Transverse colon (tissue), 4 donors: ENCODE measurements around the gene CGN. TPM values are rescaled to one million over a fixed set of nuclear protein-coding genes. Genes with fewer than 3 reads are reported as not detected.
"Not testable (repeated sequence)": the region's sequence is repeated elsewhere in the genome, so short reads cannot be mapped to it uniquely, and the experiment has no call there.

Experiments
- DNase-seq: peaks from one replicate; pipeline ENCODE4 v3.0.0-alpha.2; 2019
- H3K27ac ChIP-seq, 4 donors: fragments of 200-600 bp; sonication (generic); 2 replicates each; pipeline ENCODE4 v1.5.1; 2016 to 2018; ENCODE audit warnings: inconsistent platforms in 4 of 4
- H3K27me3 ChIP-seq: fragments of 200-600 bp; sonication (generic); 2 replicates; pipeline ENCODE4 v1.5.1; 2017; ENCODE audit warnings: inconsistent platforms
- H3K36me3 ChIP-seq, 4 donors: fragments of 200-600 bp; sonication (generic); 2 replicates each; pipeline ENCODE4 v1.5.1; 2017 to 2019; ENCODE audit warnings: inconsistent platforms in 4 of 4
- H3K4me1 ChIP-seq, 4 donors: fragments of 200-600 bp; sonication (generic); 2 replicates each; pipeline ENCODE4 v1.5.1; 2017 to 2020; ENCODE audit warnings: inconsistent platforms in 4 of 4
- H3K4me3 ChIP-seq, 4 donors: fragments of 200-600 bp; sonication (generic); 1 replicate in 1 of 4; 2 replicates in 3 of 4; pipeline versions ENCODE4 v1.5.1 to v1.6.1; 2017 to 2019; ENCODE audit warnings: inconsistent platforms in 4 of 4
- H3K9me3 ChIP-seq, 2 donors: fragments of 200-600 bp; sonication (generic); 2 replicates each; pipeline ENCODE4 v1.5.1; 2017 to 2019; ENCODE audit warnings: inconsistent platforms in 2 of 2
- EP300 ChIP-seq: sonication (generic); formaldehyde crosslinking; IDR thresholded peaks from one replicate; pipeline ENCODE4 v1.6.1; 2017; ENCODE audit warnings: antibody characterized with exemption, low read depth
- POLR2A ChIP-seq: fragments of 450-650 bp; IDR thresholded peaks from one replicate; pipeline ENCODE4 v1.6.1; 2016; ENCODE audit warnings: antibody characterized with exemption, mild to moderate bottlenecking, moderate library complexity
- POLR2AphosphoS5 ChIP-seq, 3 donors: sonication (generic); formaldehyde crosslinking; IDR thresholded peaks; one replicate each; pipeline ENCODE4 v1.6.1; 2016; ENCODE audit warnings: antibody characterized with exemption in 3 of 3
- WGBS, 2 donors: methylation state at CpG; one replicate each; pipeline ENCODE4 v1.1.5; 2018; ENCODE audit warnings: low coverage in 1 of 2; 5-methylcytosine and 5-hydroxymethylcytosine counted together
- in situ Hi-C, 4 donors: fragments of 200-750 bp; cut with MboI; loops; one replicate each; pipeline versions ENCODE4 v1.15.0 to v1.15.1; 2017; ENCODE audit warnings: low sequenced_read_pairs in 3 of 4, low pct_ligation_motif_present in 1 of 4, low pct_unique_long_range_greater_than_20kb in 1 of 4
- intact Hi-C: fragments of 100-400 bp; cut with DNase I; formaldehyde crosslinking; loops from one replicate; pipeline ENCODE4 v1.15.1; 2023; ENCODE audit warnings: low total_unique reads
- total RNA-seq, 4 donors: library from RNA; depleted of rRNA; stranded (reverse); fragments of >200 nt; gene quantifications; one replicate each; pipeline ENCODE4 v1.1.0, GENCODE V29; 2016
- TF ChIP-seq, protein P1 (sequence below), 5 experiments: fragments of 200-600 bp in 3 of 5; fragments of 450-650 bp in 2 of 5; sonication (generic) in 3 of 5; IDR thresholded peaks; 1 replicate in 2 of 5; 2 replicates in 3 of 5; pipeline ENCODE4 v1.5.1; 2016 to 2017; ENCODE audit warnings: antibody characterized with exemption in 5 of 5, inconsistent platforms in 3 of 5, mild to moderate bottlenecking in 2 of 5, moderate library complexity in 1 of 5

The CGN gene
- total RNA-seq, 4 donors from 2014 or later = 123 to 351 (median 172) TPM

DNA sequence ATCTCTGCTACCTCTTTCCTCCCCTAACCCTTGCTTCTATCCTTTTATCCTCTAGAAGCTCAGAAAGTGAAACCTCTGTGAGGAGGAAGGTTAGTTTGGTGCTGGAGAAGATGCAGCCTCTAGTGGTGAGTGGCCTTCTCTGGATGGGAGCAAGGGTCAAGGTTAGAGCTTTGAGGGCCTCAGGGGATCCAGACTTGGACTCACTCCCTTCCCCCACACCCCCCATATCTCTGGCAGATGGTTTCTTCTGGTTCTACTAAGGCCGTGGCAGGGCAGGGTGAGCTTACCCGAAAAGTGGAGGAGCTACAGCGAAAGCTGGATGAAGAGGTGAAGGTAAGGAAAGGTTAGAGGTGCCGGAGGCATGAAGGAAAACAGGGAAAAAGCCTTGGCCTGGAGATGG, 9.2 kb downstream of the CGN start:
- in situ Hi-C loops (no loop called here), intact Hi-C loops (no loop called here)
- Histone ChIP-seq H3K4me3 (no peak overlapping the region), H3K9me3 (no peaks in the 10 kb centered on the region), H3K36me3 (peaks cover 0 to 21% (median 6%) of the 10 kb centered on the region in 4 donors), H3K27me3 (no peaks in the 10 kb centered on the region), H3K4me1 (peaks cover 0 to 11% (median under 1%) of the 10 kb centered on the region in 4 donors), H3K27ac (no peak overlapping the region)
- WGBS, 2 donors = 94 to 95% methylated on average over 4 of the region's 4 CpGs
- DNase-seq = no peak
- TF ChIP-seq POLR2A = no peak
- TF ChIP-seq EP300 = no peak
- no peak for TF ChIP-seq POLR2AphosphoS5 (IDR thresholded peaks at IDR 0.05)
- TF ChIP-seq, protein P1, sequence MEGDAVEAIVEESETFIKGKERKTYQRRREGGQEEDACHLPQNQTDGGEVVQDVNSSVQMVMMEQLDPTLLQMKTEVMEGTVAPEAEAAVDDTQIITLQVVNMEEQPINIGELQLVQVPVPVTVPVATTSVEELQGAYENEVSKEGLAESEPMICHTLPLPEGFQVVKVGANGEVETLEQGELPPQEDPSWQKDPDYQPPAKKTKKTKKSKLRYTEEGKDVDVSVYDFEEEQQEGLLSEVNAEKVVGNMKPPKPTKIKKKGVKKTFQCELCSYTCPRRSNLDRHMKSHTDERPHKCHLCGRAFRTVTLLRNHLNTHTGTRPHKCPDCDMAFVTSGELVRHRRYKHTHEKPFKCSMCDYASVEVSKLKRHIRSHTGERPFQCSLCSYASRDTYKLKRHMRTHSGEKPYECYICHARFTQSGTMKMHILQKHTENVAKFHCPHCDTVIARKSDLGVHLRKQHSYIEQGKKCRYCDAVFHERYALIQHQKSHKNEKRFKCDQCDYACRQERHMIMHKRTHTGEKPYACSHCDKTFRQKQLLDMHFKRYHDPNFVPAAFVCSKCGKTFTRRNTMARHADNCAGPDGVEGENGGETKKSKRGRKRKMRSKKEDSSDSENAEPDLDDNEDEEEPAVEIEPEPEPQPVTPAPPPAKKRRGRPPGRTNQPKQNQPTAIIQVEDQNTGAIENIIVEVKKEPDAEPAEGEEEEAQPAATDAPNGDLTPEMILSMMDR (IDR thresholded peaks at IDR 0.05) = no peak

DNA sequence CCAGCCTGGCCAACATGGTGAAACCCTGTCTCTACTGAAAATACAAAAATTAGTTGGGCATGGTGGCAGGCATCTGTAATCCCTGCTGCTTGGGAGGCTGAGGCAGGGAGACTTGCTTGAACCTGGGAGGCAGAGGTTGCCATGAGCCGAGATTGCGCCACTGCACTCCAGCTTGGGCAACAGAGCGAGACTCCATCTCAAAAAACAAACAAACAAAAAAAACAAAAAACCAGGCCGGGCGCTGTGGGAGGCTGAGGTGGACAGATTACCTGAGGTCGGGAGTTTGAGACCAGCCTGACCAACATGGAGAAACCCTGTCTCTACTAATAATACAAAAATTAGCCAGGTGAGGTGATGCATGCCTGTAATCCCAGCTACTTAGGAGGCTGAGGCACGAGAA, 11.2 kb downstream of the CGN start:
- H3K27ac ChIP-seq, H3K9me3 ChIP-seq, intact Hi-C loops, H3K4me3 ChIP-seq, H3K27me3 ChIP-seq, in situ Hi-C loops, DNase-seq, H3K4me1 ChIP-seq: not testable (repeated sequence)
- peaks cover 0 to 21% (median 6%) of the 10 kb centered on the region in 4 donors for H3K36me3 ChIP-seq
- 88 to 100% methylated on average over 4 to 7 of the region's 7 CpGs for WGBS, 2 donors

DNA sequence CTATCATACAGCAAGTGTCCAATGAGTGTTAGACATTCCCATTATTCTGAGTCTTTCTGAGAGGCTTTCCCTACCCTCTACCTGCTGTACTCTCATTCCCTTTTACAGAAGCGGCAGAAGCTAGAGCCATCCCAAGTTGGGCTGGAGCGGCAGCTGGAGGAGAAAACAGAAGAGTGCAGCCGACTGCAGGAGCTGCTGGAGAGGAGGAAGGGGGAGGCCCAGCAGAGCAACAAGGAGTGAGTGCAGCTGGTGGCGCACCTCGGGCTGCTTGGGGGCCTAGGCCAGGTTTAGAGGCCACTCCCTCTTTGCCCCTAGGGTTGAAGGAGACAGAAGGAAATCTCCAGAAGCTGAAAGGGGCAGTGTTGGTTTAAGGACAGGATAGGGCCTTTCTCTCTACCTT, 12.1 kb downstream of the CGN start:
- in situ Hi-C loops = no loop called here
- Histone ChIP-seq H3K4me3 (no peak overlapping the region), H3K4me1 (no peaks in the 10 kb centered on the region), H3K9me3 (no peaks in the 10 kb centered on the region), H3K36me3 (peaks cover 0 to 21% (median 7%) of the 10 kb centered on the region in 4 donors), H3K27ac (no peak overlapping the region), H3K27me3 (no peaks in the 10 kb centered on the region)
- WGBS, 2 donors = 90% methylated on average over 5 of the region's 5 CpGs; no CpG with 5 or more reads in 1 of the 2 donors
- no peak for DNase-seq
- TF ChIP-seq EP300 = no peak
- no peak for TF ChIP-seq POLR2A
- TF ChIP-seq POLR2AphosphoS5 (IDR thresholded peaks at IDR 0.05) = no peak
- TF ChIP-seq, protein P1 (IDR thresholded peaks at IDR 0.05) = no peak
- intact Hi-C loops = no loop called here

DNA sequence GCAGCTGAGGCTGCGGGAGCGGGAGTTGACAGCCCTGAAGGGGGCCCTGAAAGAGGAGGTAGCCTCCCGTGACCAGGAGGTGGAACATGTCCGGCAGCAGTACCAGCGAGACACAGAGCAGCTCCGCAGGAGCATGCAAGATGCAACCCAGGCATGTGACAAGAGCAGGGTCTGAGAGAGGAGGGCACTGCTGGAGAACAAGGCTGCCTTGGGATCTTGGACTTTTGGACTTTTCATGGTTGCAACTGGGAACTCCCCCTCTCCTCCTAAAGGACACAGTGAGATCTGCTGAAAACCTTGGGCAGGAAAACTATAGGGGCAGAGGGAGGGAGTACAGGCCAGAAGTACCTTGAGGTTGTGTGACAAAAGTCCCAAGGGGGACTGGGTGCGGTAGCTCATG, 13.5 kb downstream of the CGN start:
- H3K27me3 ChIP-seq = no peaks in the 10 kb centered on the region
- H3K4me1 ChIP-seq = no peaks in the 10 kb centered on the region
- intact Hi-C loops (no loop called here), in situ Hi-C loops (no loop called here)
- H3K27ac ChIP-seq = no peak overlapping the region
- TF ChIP-seq POLR2A (no peak), EP300 (no peak), POLR2AphosphoS5 (IDR thresholded peaks at IDR 0.05) (no peak)
- TF ChIP-seq, protein P1 (IDR thresholded peaks at IDR 0.05) = no peak
- WGBS, 2 donors = 90% methylated on average over 4 to 7 of the region's 7 CpGs
- H3K4me3 ChIP-seq = no peak overlapping the region
- H3K9me3 ChIP-seq = no peaks in the 10 kb centered on the region
- no peak for DNase-seq
- peaks cover 0 to 24% (median 9%) of the 10 kb centered on the region in 4 donors for H3K36me3 ChIP-seq
